H1 (cell line): ENCODE measurements around the gene PLXNB2. TPM values are rescaled to one million over a fixed set of nuclear protein-coding genes. Genes with fewer than 3 reads are reported as not detected.

Experiments
- BACH1 ChIP-seq: IDR thresholded peaks from 2 replicates; pipeline ENCODE4 v1.6.1; 2012; ENCODE audit warnings: low read length, improper control_type of control experiment
- CBX8 ChIP-seq: fragments of 300-800, 300-1000 bp; sonication (generic); IDR thresholded peaks from 2 replicates; pipeline ENCODE4 v1.7.1; 2016; ENCODE audit warnings: low read depth, low read length, borderline replicate concordance
- CEBPB ChIP-seq: IDR thresholded peaks from 2 replicates; pipeline ENCODE4 v1.6.1; 2012; ENCODE audit warnings: low read depth, low read length
- CTCF ChIP-seq, 3 experiments: IDR thresholded peaks; 1 replicate in 2 of 3; 2 replicates in 1 of 3; pipeline versions ENCODE4 v1.5.1 to v1.6.1; 2011; ENCODE audit warnings: low read length in 3 of 3, mild to moderate bottlenecking in 3 of 3, inconsistent platforms in 2 of 3, low read depth in 1 of 3, moderate library complexity in 1 of 3; ENCODE audit not compliant: insufficient read depth in 1 of 3; ENCODE audit errors: control extremely low read depth in 1 of 3
- EGR1 ChIP-seq: IDR thresholded peaks from 2 replicates; pipeline ENCODE4 v1.6.1; 2011; ENCODE audit warnings: low read depth, low read length, borderline replicate concordance
- HDAC6 ChIP-seq: IDR thresholded peaks from one replicate; pipeline ENCODE4 v1.7.1; 2012; ENCODE audit warnings: low read depth, mild to moderate bottlenecking, inconsistent platforms, low read length, moderate library complexity
- JUND ChIP-seq: IDR thresholded peaks from 2 replicates; pipeline ENCODE4 v1.6.1; 2011; ENCODE audit warnings: mild to moderate bottlenecking, improper control_type of control experiment, low read length
- KDM4A ChIP-seq: IDR thresholded peaks from one replicate; pipeline ENCODE4 v1.7.1; 2012; ENCODE audit warnings: low read depth, mild to moderate bottlenecking, moderate library complexity, low read length, inconsistent platforms; ENCODE audit not compliant: severe bottlenecking
- MAFK ChIP-seq: IDR thresholded peaks from 2 replicates; pipeline ENCODE4 v1.6.1; 2012; ENCODE audit warnings: low read depth, mild to moderate bottlenecking, improper control_type of control experiment, low read length
- NANOG ChIP-seq: IDR thresholded peaks from 2 replicates; pipeline ENCODE4 v1.6.1; 2011; ENCODE audit warnings: low read length, low read depth, mild to moderate bottlenecking, inconsistent platforms; ENCODE audit not compliant: insufficient read depth, poor library complexity, severe bottlenecking
- NRF1 ChIP-seq: IDR thresholded peaks from 2 replicates; pipeline ENCODE4 v1.6.1; 2011; ENCODE audit warnings: mild to moderate bottlenecking, low read depth, low read length, improper control_type of control experiment
- POU5F1 ChIP-seq: IDR thresholded peaks from 2 replicates; pipeline ENCODE4 v1.6.1; 2011; ENCODE audit warnings: low read depth, mild to moderate bottlenecking, low read length, moderate library complexity
- RNF2 ChIP-seq: fragments of 200-900, 300-1000 bp; sonication (generic); IDR thresholded peaks from 2 replicates; pipeline ENCODE4 v1.7.1; 2016; ENCODE audit warnings: borderline replicate concordance, low read depth, mild to moderate bottlenecking, antibody characterized with exemption, low read length; ENCODE audit not compliant: poor library complexity, severe bottlenecking; ENCODE audit errors: missing control alignments
- SP2 ChIP-seq: IDR thresholded peaks from 2 replicates; pipeline ENCODE4 v1.6.1; 2012; ENCODE audit warnings: mild to moderate bottlenecking, low read length, inconsistent platforms
- SRF ChIP-seq: IDR thresholded peaks from 2 replicates; pipeline ENCODE4 v1.6.1; 2011; ENCODE audit warnings: mild to moderate bottlenecking, low read depth, low read length, moderate library complexity
- TBP ChIP-seq: IDR thresholded peaks from 2 replicates; pipeline ENCODE4 v1.6.1; 2011; ENCODE audit warnings: low read depth, low read length, improper control_type of control experiment
- TCF12 ChIP-seq: IDR thresholded peaks from 2 replicates; pipeline ENCODE4 v1.6.1; 2011; ENCODE audit warnings: low read depth, mild to moderate bottlenecking, low read length
- YY1 ChIP-seq: IDR thresholded peaks from 2 replicates; pipeline ENCODE4 v1.6.1; 2011; ENCODE audit warnings: low read depth, mild to moderate bottlenecking, low read length
- polyA plus RNA-seq, 7 experiments: library from polyadenylated mRNA; depleted of rRNA in 3 of 7; stranded (reverse) in 5 of 7; unstranded in 2 of 7; fragments of >200 nt in 5 of 7; fragments of 200-250 nt in 2 of 7; gene quantifications; 1 replicate in 5 of 7; 2 replicates in 1 of 7; 4 replicates in 1 of 7; pipeline versions ENCODE4 v1.2.1 to v1.2.3, GENCODE V29; 2011 to 2013; ENCODE audit warnings: missing spikeins in 2 of 7, mixed read lengths in 2 of 7
- total RNA-seq: library from RNA; stranded (reverse); fragmentation: NEBNext Ultra II Directional; extraction: Animal tissue kit (Norgen Biotek cat#: 25700); gene quantifications from 2 replicates; pipeline ENCODE4 v1.2.1, GENCODE V29; 2021

PLXNB2 gene
- total and polyA plus RNA-seq, 2 of the 8 experiments (the other 6 are each of a cell fraction or from before 2014, with no cell fraction given) = 58.3 to 92.8 TPM

GRCh38 chr22:50260801-50261614 is 46.4 kb downstream of the PLXNB2 start (continued):
- TF ChIP-seq KDM4A = peak; percentile 82
- TF ChIP-seq NANOG = no peak
- TF ChIP-seq MAFK = no peak
- TF ChIP-seq NRF1 = 0 out of 2 replicates have a peak, but pooled peaks have one; percentile 11
- no peak for TF ChIP-seq YY1
- no peak for TF ChIP-seq SRF
- no peak for TF ChIP-seq EGR1
- TF ChIP-seq CTCF (IDR thresholded peaks at IDR 0.05; ENCODE audit: control extremely low read depth in 1 of 3, insufficient read depth in 1 of 3, low read depth in 1 of 3, low read length in 3 of 3) = no peak
- TF ChIP-seq BACH1 = no peak
- no peak for TF ChIP-seq CBX8
- TF ChIP-seq JUND = no peak
- no peak for TF ChIP-seq TCF12
- TF ChIP-seq HDAC6 = no peak
- TF ChIP-seq TBP = no peak
- no peak for TF ChIP-seq RNF2
- no peak for TF ChIP-seq CEBPB
- TF ChIP-seq SP2 = no peak
- TF ChIP-seq POU5F1 = no peak
